ENCODE results near the gene SOBP.
A peak's percentile ranks its signal among the peaks of the same experiment; 100 is the strongest.

The SOBP gene, protein sequence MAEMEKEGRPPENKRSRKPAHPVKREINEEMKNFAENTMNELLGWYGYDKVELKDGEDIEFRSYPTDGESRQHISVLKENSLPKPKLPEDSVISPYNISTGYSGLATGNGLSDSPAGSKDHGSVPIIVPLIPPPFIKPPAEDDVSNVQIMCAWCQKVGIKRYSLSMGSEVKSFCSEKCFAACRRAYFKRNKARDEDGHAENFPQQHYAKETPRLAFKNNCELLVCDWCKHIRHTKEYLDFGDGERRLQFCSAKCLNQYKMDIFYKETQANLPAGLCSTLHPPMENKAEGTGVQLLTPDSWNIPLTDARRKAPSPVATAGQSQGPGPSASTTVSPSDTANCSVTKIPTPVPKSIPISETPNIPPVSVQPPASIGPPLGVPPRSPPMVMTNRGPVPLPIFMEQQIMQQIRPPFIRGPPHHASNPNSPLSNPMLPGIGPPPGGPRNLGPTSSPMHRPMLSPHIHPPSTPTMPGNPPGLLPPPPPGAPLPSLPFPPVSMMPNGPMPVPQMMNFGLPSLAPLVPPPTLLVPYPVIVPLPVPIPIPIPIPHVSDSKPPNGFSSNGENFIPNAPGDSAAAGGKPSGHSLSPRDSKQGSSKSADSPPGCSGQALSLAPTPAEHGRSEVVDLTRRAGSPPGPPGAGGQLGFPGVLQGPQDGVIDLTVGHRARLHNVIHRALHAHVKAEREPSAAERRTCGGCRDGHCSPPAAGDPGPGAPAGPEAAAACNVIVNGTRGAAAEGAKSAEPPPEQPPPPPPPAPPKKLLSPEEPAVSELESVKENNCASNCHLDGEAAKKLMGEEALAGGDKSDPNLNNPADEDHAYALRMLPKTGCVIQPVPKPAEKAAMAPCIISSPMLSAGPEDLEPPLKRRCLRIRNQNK

DNA sequence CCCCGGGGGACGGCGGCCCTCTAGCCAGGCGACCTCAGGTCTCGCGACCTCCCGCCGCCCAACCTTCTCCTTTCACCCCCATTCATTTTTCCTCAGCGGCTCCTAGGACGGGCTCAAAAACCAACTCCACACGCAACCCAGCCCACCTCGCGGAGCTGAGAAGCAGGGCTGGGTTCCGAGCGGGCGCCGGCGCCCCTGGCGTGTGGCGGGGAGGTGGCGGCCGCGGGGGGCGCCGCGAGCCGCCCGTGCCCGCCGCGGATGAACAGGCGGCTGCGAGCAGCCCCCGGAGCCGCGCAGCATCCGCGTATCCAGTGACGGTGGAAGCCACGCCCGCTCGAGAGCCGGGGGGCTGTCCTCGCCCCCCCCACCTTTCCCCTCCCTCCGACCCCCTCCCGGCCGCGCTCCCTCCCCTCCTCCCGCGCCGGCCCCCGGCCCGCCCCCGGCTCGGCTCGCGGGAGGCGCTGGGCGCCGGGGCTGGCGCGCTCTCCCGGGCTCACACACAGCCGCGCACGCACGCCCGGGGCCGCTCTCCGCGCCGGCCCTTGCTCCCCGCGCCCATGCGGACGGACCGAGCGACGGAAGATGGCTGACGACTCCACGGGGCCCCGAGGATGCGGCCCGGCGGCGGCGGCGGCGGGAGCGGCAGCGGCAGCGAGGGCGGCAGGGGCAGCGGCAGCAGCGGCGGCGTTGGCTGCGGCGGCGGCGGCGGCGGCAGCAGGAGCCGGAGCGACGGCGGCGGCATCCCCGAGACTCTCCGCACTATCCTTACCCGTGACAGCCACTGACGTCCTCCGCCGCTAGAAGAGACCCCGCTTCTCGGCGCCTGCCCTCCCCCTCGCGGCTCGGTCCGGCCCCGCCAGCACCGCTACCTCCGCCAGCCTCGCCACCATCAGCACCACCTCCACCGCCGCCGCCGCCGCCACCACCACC is at the start of gene SOBP:
SOBP (plus strand) TSS at position 482 of the 930 bp plus-strand sequence. CDS start 500 bp downstream, outside the sequence.
- CTCF ChIA-PET: interaction anchor here (0.7 to 1.6 kb wide), 2 partner anchors 18 to 225 kb away, joined by 3 to 8 read pairs; no protein-coding TSS in a partner anchor
- DNase-seq (ENCODE audit: low spot score): peak; percentile 14
- H3K27ac ChIP-seq: no peak within 1 kb of the TSS
- TF ChIP-seq, protein P1, sequence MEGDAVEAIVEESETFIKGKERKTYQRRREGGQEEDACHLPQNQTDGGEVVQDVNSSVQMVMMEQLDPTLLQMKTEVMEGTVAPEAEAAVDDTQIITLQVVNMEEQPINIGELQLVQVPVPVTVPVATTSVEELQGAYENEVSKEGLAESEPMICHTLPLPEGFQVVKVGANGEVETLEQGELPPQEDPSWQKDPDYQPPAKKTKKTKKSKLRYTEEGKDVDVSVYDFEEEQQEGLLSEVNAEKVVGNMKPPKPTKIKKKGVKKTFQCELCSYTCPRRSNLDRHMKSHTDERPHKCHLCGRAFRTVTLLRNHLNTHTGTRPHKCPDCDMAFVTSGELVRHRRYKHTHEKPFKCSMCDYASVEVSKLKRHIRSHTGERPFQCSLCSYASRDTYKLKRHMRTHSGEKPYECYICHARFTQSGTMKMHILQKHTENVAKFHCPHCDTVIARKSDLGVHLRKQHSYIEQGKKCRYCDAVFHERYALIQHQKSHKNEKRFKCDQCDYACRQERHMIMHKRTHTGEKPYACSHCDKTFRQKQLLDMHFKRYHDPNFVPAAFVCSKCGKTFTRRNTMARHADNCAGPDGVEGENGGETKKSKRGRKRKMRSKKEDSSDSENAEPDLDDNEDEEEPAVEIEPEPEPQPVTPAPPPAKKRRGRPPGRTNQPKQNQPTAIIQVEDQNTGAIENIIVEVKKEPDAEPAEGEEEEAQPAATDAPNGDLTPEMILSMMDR (conservative IDR thresholded peaks at IDR 0.05; ENCODE audit: low read depth): no peak
- POLR2A ChIA-PET (ENCODE audit: low non-redundant PET): interaction anchor here (0.9 kb wide), 1 partner anchor 30 kb away, joined by 3 read pairs; the partner anchor contains the start of gene PDSS2

DNA sequence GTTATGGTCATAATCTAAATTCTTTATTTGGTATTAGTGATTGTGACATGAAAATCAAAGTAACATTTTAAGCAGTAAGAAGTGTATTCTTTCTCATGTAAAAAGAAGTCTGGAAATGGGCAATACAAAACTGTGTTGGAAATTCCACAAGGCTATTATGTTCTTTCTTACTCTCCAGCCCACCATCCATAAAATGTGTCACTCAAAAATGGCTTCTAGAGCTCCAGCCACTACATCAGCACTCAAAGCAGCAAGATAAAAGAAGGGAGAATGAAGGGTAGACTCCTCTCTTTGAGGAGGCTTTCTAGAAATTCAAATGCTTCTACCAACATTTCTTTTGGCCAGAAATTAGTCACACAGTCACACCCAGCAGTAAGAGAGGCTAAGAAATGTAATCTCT is 49.0 kb upstream of the SOBP start:
- ChIA-PET POLR2A (ENCODE audit: low non-redundant PET) (no interaction called here), CTCF (no interaction called here)
- no peak for DNase-seq (ENCODE audit: low spot score)
- TF ChIP-seq, protein P1 (conservative IDR thresholded peaks at IDR 0.05; ENCODE audit: low read depth): no peak
- no peak overlapping the region for H3K27ac ChIP-seq

DNA sequence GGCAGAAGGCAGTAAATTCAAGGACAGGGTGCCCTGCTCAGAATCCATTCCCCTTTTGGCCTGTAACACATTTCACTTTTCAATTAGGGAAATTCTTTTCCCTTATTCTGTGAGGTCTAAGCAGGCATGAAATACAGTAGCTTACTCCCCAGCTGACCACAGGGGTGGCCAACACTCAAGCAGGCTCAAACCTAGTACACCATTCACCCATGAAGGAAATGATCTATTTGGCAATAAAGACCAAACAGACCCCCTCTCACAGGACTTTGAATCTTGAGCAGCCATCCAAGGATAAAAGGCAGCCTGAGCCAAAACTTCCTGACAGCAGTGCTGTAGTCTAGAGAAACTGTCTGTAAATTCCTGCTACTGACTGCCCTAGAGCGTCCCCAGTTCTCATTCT is 48.2 kb upstream of the SOBP start:
- TF ChIP-seq, protein P1 (conservative IDR thresholded peaks at IDR 0.05; ENCODE audit: low read depth): no peak
- POLR2A ChIA-PET (ENCODE audit: low non-redundant PET): no interaction called here
- no peak for DNase-seq (ENCODE audit: low spot score)
- H3K27ac ChIP-seq: no peak overlapping the region
- CTCF ChIA-PET: no interaction called here

DNA sequence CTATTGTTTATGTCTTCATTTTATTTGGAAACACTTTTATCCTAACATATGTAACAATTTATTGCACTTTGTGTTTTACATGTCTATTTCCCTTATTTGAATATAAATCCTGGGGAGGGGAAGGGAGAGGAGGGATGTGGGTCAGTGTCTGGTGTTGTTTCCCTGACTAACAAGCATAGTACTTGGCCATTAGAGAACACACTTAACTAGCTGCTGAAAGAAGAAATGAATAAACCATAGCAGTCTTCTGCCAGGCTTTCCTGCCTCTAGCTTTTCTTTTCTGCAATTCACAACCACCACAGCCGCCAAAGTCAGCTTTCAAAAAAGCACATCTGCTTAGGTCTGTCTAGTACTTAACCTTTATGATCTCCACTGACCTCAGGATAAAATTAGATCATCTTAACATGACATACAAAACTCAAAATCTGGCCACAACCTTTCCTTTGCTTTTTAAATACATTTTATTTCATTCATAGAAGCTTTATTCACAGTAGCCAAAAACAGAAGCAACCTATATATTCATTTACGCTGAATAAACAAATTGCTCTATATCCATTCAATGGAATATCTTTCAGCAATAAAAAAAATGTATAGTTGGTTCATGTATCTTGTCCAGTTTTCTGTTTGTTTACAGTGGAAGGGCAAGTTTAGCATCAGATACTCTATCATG is 46.8 kb upstream of the SOBP start:
- TF ChIP-seq, protein P1 (conservative IDR thresholded peaks at IDR 0.05; ENCODE audit: low read depth): no peak
- ChIA-PET POLR2A (ENCODE audit: low non-redundant PET) (no interaction called here), CTCF (no interaction called here)
- no peak overlapping the region for H3K27ac ChIP-seq
- no peak for DNase-seq (ENCODE audit: low spot score)

DNA sequence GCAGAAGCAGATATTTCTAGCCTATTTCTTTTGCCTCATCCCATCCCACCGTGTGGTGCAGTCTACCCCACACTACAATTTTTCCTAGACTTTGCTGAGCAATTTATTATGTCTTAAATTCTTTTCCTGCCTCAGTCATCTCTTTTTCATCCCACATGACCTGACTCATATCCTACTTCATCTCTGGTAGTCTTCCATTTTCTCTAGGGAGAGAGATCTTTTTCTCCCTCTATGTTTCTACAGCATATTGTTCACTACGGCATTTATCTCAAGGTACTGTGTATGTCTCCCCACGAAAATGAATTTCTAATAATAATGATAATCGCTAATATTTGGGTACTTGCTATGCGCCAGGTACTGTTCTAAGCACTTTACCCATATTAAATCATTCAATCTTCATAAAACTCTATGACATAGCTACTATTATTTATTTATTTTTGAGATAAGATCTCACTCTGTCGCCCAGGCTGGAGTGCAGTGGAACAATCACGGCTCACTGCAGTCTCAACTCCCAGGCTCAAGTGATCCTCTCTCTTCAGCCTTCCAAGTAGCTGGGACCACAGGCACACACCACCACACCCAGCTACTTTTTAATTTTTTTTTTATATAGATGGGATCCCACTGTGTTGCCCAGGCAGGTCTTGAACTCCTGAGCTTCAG is 46.2 kb upstream of the SOBP start:
- POLR2A ChIA-PET (ENCODE audit: low non-redundant PET): no interaction called here
- TF ChIP-seq, protein P1 (conservative IDR thresholded peaks at IDR 0.05; ENCODE audit: low read depth): no peak
- H3K27ac ChIP-seq: no peak overlapping the region
- CTCF ChIA-PET: no interaction called here
- no peak for DNase-seq (ENCODE audit: low spot score)
